Neural cell (in vitro differentiated cells): ENCODE results near the gene TGFA.

Experiments
- EP300 ChIP-seq: fragments of 450-650 bp; conservative IDR thresholded peaks from 2 replicates; pipeline ENCODE4 v1.6.1; 2014; ENCODE audit warnings: antibody characterized with exemption, mild to moderate bottlenecking, moderate library complexity; ENCODE audit not compliant: poor library complexity, severe bottlenecking
- EZH2 ChIP-seq: fragments of 200-600, 300-800 bp; shearing (Covaris generic), sonication (generic); IDR thresholded peaks from 2 replicates; pipeline ENCODE4 v1.6.1; 2014; ENCODE audit warnings: antibody characterized with exemption, low read length, borderline replicate concordance, mild to moderate bottlenecking; ENCODE audit not compliant: insufficient read depth, poor library complexity, severe bottlenecking
- MXI1 ChIP-seq: fragments of 450-650 bp; conservative IDR thresholded peaks from 2 replicates; pipeline ENCODE4 v1.6.1; 2014; ENCODE audit warnings: antibody characterized with exemption, mild to moderate bottlenecking; ENCODE audit not compliant: poor library complexity, severe bottlenecking
- POLR2AphosphoS5 ChIP-seq: IDR thresholded peaks from 2 replicates; pipeline ENCODE4 v1.6.1; 2012
- RAD21 ChIP-seq: fragments of 450-650 bp; conservative IDR thresholded peaks from 2 replicates; pipeline ENCODE4 v1.6.1; 2014; ENCODE audit warnings: antibody characterized with exemption, mild to moderate bottlenecking, moderate library complexity
- SMC3 ChIP-seq: fragments of 450-650 bp; conservative IDR thresholded peaks from 2 replicates; pipeline ENCODE4 v1.6.1; 2014; ENCODE audit warnings: antibody characterized with exemption, mild to moderate bottlenecking, moderate library complexity; ENCODE audit not compliant: poor library complexity
- TAF1 ChIP-seq: IDR thresholded peaks from 2 replicates; pipeline ENCODE4 v1.6.1; 2012; ENCODE audit warnings: low read depth
- TF ChIP-seq, protein P1 (sequence below): fragments of 450-650 bp; IDR thresholded peaks from 2 replicates; pipeline ENCODE4 v1.5.1; 2014; ENCODE audit warnings: antibody characterized with exemption, mild to moderate bottlenecking, moderate library complexity; ENCODE audit not compliant: poor library complexity, severe bottlenecking
- TF ChIP-seq, protein P2 (sequence below): IDR thresholded peaks from 2 replicates; pipeline ENCODE4 v1.6.1; 2012; ENCODE audit warnings: borderline replicate concordance

DNA sequence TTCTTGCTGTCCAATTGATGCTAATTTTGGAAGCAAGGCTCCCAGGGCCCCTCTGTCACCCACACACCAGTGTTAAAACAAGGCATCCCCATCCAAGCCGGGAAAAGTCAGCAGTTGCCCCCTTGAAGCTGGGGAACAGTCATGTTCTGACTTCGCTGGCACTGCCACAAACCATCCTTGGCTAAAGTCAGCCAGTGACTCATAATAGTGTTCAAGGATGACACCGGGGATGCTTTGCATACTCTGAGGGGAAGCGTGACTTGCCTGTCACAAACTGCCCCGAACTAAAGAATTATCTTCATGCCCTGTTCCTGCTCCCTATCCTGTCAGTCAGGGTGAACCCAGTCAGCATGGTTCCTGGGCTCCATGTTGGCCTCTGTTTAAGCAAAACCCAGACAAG is 37.0 kb downstream of the TGFA start:
- TF ChIP-seq, protein P1, sequence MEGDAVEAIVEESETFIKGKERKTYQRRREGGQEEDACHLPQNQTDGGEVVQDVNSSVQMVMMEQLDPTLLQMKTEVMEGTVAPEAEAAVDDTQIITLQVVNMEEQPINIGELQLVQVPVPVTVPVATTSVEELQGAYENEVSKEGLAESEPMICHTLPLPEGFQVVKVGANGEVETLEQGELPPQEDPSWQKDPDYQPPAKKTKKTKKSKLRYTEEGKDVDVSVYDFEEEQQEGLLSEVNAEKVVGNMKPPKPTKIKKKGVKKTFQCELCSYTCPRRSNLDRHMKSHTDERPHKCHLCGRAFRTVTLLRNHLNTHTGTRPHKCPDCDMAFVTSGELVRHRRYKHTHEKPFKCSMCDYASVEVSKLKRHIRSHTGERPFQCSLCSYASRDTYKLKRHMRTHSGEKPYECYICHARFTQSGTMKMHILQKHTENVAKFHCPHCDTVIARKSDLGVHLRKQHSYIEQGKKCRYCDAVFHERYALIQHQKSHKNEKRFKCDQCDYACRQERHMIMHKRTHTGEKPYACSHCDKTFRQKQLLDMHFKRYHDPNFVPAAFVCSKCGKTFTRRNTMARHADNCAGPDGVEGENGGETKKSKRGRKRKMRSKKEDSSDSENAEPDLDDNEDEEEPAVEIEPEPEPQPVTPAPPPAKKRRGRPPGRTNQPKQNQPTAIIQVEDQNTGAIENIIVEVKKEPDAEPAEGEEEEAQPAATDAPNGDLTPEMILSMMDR: no peak
- TF ChIP-seq RAD21 (no peak), EP300 (no peak), MXI1 (no peak), POLR2AphosphoS5 (no peak), EZH2 (no peak), TAF1 (no peak), SMC3 (no peak)
- TF ChIP-seq, protein P2, sequence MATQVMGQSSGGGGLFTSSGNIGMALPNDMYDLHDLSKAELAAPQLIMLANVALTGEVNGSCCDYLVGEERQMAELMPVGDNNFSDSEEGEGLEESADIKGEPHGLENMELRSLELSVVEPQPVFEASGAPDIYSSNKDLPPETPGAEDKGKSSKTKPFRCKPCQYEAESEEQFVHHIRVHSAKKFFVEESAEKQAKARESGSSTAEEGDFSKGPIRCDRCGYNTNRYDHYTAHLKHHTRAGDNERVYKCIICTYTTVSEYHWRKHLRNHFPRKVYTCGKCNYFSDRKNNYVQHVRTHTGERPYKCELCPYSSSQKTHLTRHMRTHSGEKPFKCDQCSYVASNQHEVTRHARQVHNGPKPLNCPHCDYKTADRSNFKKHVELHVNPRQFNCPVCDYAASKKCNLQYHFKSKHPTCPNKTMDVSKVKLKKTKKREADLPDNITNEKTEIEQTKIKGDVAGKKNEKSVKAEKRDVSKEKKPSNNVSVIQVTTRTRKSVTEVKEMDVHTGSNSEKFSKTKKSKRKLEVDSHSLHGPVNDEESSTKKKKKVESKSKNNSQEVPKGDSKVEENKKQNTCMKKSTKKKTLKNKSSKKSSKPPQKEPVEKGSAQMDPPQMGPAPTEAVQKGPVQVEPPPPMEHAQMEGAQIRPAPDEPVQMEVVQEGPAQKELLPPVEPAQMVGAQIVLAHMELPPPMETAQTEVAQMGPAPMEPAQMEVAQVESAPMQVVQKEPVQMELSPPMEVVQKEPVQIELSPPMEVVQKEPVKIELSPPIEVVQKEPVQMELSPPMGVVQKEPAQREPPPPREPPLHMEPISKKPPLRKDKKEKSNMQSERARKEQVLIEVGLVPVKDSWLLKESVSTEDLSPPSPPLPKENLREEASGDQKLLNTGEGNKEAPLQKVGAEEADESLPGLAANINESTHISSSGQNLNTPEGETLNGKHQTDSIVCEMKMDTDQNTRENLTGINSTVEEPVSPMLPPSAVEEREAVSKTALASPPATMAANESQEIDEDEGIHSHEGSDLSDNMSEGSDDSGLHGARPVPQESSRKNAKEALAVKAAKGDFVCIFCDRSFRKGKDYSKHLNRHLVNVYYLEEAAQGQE: no peak
